GM12878 (cell line): ENCODE measurements around the gene AMT. TPM values are rescaled to one million over a fixed set of nuclear protein-coding genes. Genes with fewer than 3 reads are reported as not detected.

Experiments used
- ASH2L ChIP-seq: fragments of 300-600, 200-600 bp; sonication (generic); IDR thresholded peaks from 2 replicates; pipeline ENCODE4 v1.6.1; 2017; ENCODE audit warnings: low read depth, mild to moderate bottlenecking, borderline replicate concordance
- BACH1 ChIP-seq: fragments of 450-650 bp; IDR thresholded peaks from 2 replicates; pipeline ENCODE4 v1.6.1; 2017; ENCODE audit warnings: mild to moderate bottlenecking, borderline replicate concordance
- CBX3 ChIP-seq: fragments of 200-600 bp; sonication (generic); IDR thresholded peaks from 2 replicates; pipeline ENCODE4 v1.6.1; 2016; ENCODE audit warnings: low read depth, borderline replicate concordance
- CUX1 ChIP-seq: IDR thresholded peaks from 2 replicates; pipeline ENCODE4 v1.6.1; 2012; ENCODE audit warnings: improper control_type of control experiment, low read depth, low read length; ENCODE audit not compliant: insufficient replicate concordance
- EED ChIP-seq: sonication (generic); IDR thresholded peaks from 2 replicates; pipeline ENCODE4 v1.6.1; 2016; ENCODE audit warnings: antibody characterized with exemption, low read depth
- IRF4 ChIP-seq: IDR thresholded peaks from 2 replicates; pipeline ENCODE4 v1.6.1; 2011; ENCODE audit warnings: low read depth, low read length
- IRF5 ChIP-seq: fragments of 450-650 bp; IDR thresholded peaks from 2 replicates; pipeline ENCODE4 v1.6.1; 2017; ENCODE audit warnings: borderline replicate concordance
- LARP7 ChIP-seq: fragments of 450-650 bp; IDR thresholded peaks from 2 replicates; pipeline ENCODE4 v1.6.1; 2017; ENCODE audit warnings: mild to moderate bottlenecking
- MYB ChIP-seq: fragments of 150-350 bp; IDR thresholded peaks from 2 replicates; pipeline ENCODE4 v1.6.1; 2014; ENCODE audit warnings: mild to moderate bottlenecking, low read depth, low read length, borderline replicate concordance
- NFIC ChIP-seq: IDR thresholded peaks from 2 replicates; pipeline ENCODE4 v1.6.1; 2012; ENCODE audit warnings: low read depth, mild to moderate bottlenecking, inconsistent platforms, low read length, moderate library complexity
- NR2C2 ChIP-seq: IDR thresholded peaks from 2 replicates; pipeline ENCODE4 v1.6.1; 2011; ENCODE audit warnings: borderline replicate concordance, low read depth; ENCODE audit not compliant: control insufficient read depth, insufficient read length
- POLR2A ChIP-seq: IDR thresholded peaks from 2 replicates; pipeline ENCODE4 v1.6.1; 2011; ENCODE audit warnings: low read depth, mild to moderate bottlenecking, low read length
- POLR2AphosphoS5 ChIP-seq: IDR thresholded peaks from 2 replicates; pipeline ENCODE4 v1.6.1; 2011; ENCODE audit warnings: mild to moderate bottlenecking, low read length, inconsistent platforms
- RAD21 ChIP-seq: IDR thresholded peaks from 2 replicates; pipeline ENCODE4 v1.6.1; 2011; ENCODE audit warnings: mild to moderate bottlenecking, low read depth, low read length, moderate library complexity; ENCODE audit not compliant: insufficient read depth
- SMC3 ChIP-seq: IDR thresholded peaks from 2 replicates; pipeline ENCODE4 v1.6.1; 2011; ENCODE audit warnings: low read length, improper control_type of control experiment, borderline replicate concordance
- SP1 ChIP-seq: IDR thresholded peaks from one replicate; pipeline ENCODE4 v1.6.1; 2011; ENCODE audit warnings: low read depth, low read length
- STAT3 ChIP-seq: IDR thresholded peaks from 2 replicates; pipeline ENCODE4 v1.6.1; 2011; ENCODE audit warnings: low read depth, low read length, improper control_type of control experiment
- SUZ12 ChIP-seq: fragments of 200-600 bp; sonication (generic); IDR thresholded peaks from one replicate; pipeline ENCODE4 v1.6.1; 2018; ENCODE audit warnings: antibody characterized with exemption, mild to moderate bottlenecking; ENCODE audit not compliant: unreplicated experiment
- YBX1 ChIP-seq: fragments of 450-650 bp; IDR thresholded peaks from 2 replicates; pipeline ENCODE4 v1.6.1; 2016; ENCODE audit warnings: antibody characterized with exemption
- YY1 ChIP-seq: IDR thresholded peaks from 2 replicates; pipeline ENCODE4 v1.6.1; 2011; ENCODE audit warnings: low read depth, mild to moderate bottlenecking, low read length
- polyA plus RNA-seq, 11 experiments: library from polyadenylated mRNA; depleted of rRNA in 4 of 11; unstranded in 6 of 11; stranded (reverse) in 5 of 11; fragments of >200 nt; fragmentation: Nextera tagmentation in 4 of 11; fragmentation: Illumina TruSeq in 1 of 11; extraction: Ambion mirVana in 4 of 11; extraction: Trizol in 1 of 11; gene quantifications; 1 replicate in 1 of 11; 2 replicates in 10 of 11; pipeline versions ENCODE4 v1.2.1 to v1.2.3, GENCODE V29; 2011 to 2016; ENCODE audit warnings: inconsistent platforms in 2 of 11, missing spikeins in 2 of 11, low read depth in 1 of 11
- total RNA-seq, 4 experiments: library from RNA; depleted of rRNA in 3 of 4; stranded (reverse); fragments of >200 nt in 3 of 4; fragmentation: Illumina TruSeq in 1 of 4; extraction: Trizol in 1 of 4; gene quantifications; 2 replicates each; pipeline versions ENCODE4 v1.2.1 to v1.2.3, GENCODE V29; 2013 to 2021
- TF ChIP-seq, protein P1 (sequence below): fragments of 450-650 bp; IDR thresholded peaks from 2 replicates; pipeline ENCODE4 v1.6.1; 2016; ENCODE audit warnings: mild to moderate bottlenecking, moderate library complexity, borderline replicate concordance

Gene AMT
- total and polyA plus RNA-seq, 10 of the 15 experiments (the other 5 are each of a cell fraction or from before 2014, with no cell fraction given) = 0.45 to 7.2 (median 2.6) TPM

- TF ChIP-seq CUX1 = no peak
- peak; percentile 54; the same call in 1 of the 2 replicates for TF ChIP-seq BACH1
- no peak for TF ChIP-seq RAD21
- TF ChIP-seq IRF5 = no peak
- no peak for TF ChIP-seq MYB
- no peak for TF ChIP-seq SUZ12
- TF ChIP-seq IRF4 = no peak
- TF ChIP-seq, protein P1, sequence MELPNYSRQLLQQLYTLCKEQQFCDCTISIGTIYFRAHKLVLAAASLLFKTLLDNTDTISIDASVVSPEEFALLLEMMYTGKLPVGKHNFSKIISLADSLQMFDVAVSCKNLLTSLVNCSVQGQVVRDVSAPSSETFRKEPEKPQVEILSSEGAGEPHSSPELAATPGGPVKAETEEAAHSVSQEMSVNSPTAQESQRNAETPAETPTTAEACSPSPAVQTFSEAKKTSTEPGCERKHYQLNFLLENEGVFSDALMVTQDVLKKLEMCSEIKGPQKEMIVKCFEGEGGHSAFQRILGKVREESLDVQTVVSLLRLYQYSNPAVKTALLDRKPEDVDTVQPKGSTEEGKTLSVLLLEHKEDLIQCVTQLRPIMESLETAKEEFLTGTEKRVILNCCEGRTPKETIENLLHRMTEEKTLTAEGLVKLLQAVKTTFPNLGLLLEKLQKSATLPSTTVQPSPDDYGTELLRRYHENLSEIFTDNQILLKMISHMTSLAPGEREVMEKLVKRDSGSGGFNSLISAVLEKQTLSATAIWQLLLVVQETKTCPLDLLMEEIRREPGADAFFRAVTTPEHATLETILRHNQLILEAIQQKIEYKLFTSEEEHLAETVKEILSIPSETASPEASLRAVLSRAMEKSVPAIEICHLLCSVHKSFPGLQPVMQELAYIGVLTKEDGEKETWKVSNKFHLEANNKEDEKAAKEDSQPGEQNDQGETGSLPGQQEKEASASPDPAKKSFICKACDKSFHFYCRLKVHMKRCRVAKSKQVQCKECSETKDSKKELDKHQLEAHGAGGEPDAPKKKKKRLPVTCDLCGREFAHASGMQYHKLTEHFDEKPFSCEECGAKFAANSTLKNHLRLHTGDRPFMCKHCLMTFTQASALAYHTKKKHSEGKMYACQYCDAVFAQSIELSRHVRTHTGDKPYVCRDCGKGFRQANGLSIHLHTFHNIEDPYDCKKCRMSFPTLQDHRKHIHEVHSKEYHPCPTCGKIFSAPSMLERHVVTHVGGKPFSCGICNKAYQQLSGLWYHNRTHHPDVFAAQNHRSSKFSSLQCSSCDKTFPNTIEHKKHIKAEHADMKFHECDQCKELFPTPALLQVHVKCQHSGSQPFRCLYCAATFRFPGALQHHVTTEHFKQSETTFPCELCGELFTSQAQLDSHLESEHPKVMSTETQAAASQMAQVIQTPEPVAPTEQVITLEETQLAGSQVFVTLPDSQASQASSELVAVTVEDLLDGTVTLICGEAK = no peak
- no peak for TF ChIP-seq CBX3
- no peak for TF ChIP-seq POLR2A
- no peak for TF ChIP-seq EED
- TF ChIP-seq YY1 = no peak
- TF ChIP-seq ASH2L = no peak
- no peak for TF ChIP-seq SMC3
- no peak for TF ChIP-seq STAT3
- TF ChIP-seq YBX1 = no peak
- TF ChIP-seq NR2C2 = no peak
- no peak for TF ChIP-seq NFIC
- TF ChIP-seq SP1 = no peak
- peak; percentile 95; the same call in 1 of the 2 replicates for TF ChIP-seq LARP7
- TF ChIP-seq POLR2AphosphoS5 = no peak
Measured at GRCh38 chr3:49411535-49411967, 10.7 kb downstream of the AMT start (continued).
